ENCODE measurements around the gene SETMAR.

Gene SETMAR

GRCh38 chr3:4343258-4343657 lies 40.1 kb downstream of the SETMAR start:
- Mint-ChIP-seq H3K27me3 (no peaks in the 10 kb centered on the region), H3K4me1 (ENCODE audit: low read depth in 2 of 2) (peaks cover 0 to 5% of the 10 kb centered on the region in 2 donors), H3K4me3 (no peak overlapping the region), H3K27ac (no peak overlapping the region), H3K36me3 (ENCODE audit: insufficient read depth) (no peaks in the 10 kb centered on the region), H3K9me3 (no peaks in the 10 kb centered on the region)
- ATAC-seq (replicated peaks) (no peak), DNase-seq (no peak)

DNA sequence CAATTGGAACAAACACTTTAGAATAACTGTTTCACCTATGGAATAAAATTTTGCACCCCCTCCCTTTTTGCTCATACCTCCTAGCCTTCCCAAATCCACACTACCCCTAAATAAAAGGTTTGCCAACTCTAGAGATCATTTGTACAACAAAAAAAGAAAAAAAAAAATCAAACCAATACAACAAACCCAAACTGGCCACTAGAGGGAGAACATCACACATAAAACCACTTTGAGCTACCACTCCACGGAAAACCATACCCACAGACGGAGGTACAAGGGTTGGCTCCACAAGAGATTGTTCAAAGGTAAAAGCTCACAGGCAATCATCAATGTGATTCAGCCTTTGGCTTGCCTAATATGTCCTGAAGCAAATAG lies 47.6 kb downstream of the SETMAR start:
- Mint-ChIP-seq H3K27me3 (no peaks in the 10 kb centered on the region), H3K4me1 (ENCODE audit: low read depth in 2 of 2) (peaks cover 12 to 21% of the 10 kb centered on the region in 2 donors), H3K4me3 (peak overlapping the region; percentile 75 to 86), H3K27ac (peak overlapping the region; percentile 30 to 98), H3K36me3 (ENCODE audit: insufficient read depth) (peaks cover 9% of the 10 kb centered on the region), H3K9me3 (no peaks in the 10 kb centered on the region)
- peak; percentile 84 for ATAC-seq (replicated peaks)
- DNase-seq, result peak; percentile 51 to 61 (median 52)

GRCh38 chr3:4351164-4351855 lies 48.1 kb downstream of the SETMAR start:
- H3K36me3 Mint-ChIP-seq (ENCODE audit: insufficient read depth), result peaks cover 9% of the 10 kb centered on the region
- ATAC-seq (replicated peaks) (peak; percentile 78), DNase-seq (peak; percentile 6 to 39 (median 16))
- peak overlapping the region; percentile 30 to 98 for H3K27ac Mint-ChIP-seq
- peak overlapping the region; percentile 75 to 86 for H3K4me3 Mint-ChIP-seq
- H3K27me3 Mint-ChIP-seq, result no peaks in the 10 kb centered on the region
- H3K4me1 Mint-ChIP-seq (ENCODE audit: low read depth in 2 of 2), result peaks cover 12 to 20% of the 10 kb centered on the region in 2 donors
- no peaks in the 10 kb centered on the region for H3K9me3 Mint-ChIP-seq

DNA sequence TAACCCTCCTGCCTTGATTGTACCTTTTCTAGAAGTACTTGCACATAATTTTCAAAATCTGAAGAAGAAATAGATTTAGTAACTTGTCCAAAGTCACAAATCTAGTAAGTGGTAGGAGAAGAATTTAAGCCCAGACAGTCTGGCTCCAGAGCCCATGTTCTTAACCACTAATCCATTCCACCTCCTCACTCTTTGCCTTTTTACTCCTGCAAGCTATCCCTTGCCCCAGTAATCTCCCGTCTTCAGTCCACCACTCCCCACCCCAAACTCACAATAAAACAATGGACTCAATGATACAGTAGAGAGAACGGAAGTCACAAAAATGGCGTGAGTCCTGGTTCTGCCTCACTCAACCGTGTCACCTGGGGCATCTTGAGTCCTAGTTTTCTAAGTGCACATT lies 48.7 kb downstream of the SETMAR start:
- no peak for DNase-seq
- H3K36me3 Mint-ChIP-seq (ENCODE audit: insufficient read depth), result peaks cover 9% of the 10 kb centered on the region
- no peak for ATAC-seq (replicated peaks)
- peak overlapping the region; percentile 30 to 98 for H3K27ac Mint-ChIP-seq
- H3K27me3 Mint-ChIP-seq, result no peaks in the 10 kb centered on the region
- H3K9me3 Mint-ChIP-seq, result no peaks in the 10 kb centered on the region
- peak overlapping the region; percentile 75 to 86 for H3K4me3 Mint-ChIP-seq
- peaks cover 12 to 17% of the 10 kb centered on the region in 2 donors for H3K4me1 Mint-ChIP-seq (ENCODE audit: low read depth in 2 of 2)

- no peaks in the 10 kb centered on the region for H3K9me3 Mint-ChIP-seq
- DNase-seq (no peak), ATAC-seq (replicated peaks) (no peak)
- H3K36me3 Mint-ChIP-seq (ENCODE audit: insufficient read depth), result peaks cover 8% of the 10 kb centered on the region
- no peak overlapping the region for H3K4me3 Mint-ChIP-seq
- no peaks in the 10 kb centered on the region for H3K27me3 Mint-ChIP-seq
- H3K27ac Mint-ChIP-seq, result peak overlapping the region in 1 of 2 donors; percentile 44
- H3K4me1 Mint-ChIP-seq (ENCODE audit: low read depth in 2 of 2), result peaks cover 11 to 16% of the 10 kb centered on the region in 2 donors
Observed at GRCh38 chr3:4355401-4356219, 52.4 kb downstream of the SETMAR start.

DNA sequence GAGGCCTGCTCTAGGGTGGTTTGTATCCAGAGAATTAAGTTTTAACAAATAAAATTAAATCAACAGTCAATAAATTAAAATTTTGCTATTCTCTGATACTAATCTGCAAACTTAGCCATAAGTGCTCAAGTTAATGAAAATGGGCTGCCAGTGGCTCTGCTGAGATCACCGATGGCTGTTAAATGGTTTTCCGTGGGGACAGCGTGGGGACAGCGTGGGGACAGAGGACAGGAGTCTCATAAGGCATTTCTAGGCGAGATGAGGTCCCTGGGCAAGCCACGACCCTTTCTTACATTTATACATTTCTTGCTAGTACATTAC lies 53.0 kb downstream of the SETMAR start:
- no peaks in the 10 kb centered on the region for H3K27me3 Mint-ChIP-seq
- DNase-seq (no peak), ATAC-seq (replicated peaks) (no peak)
- H3K4me3 Mint-ChIP-seq, result no peak overlapping the region
- H3K36me3 Mint-ChIP-seq (ENCODE audit: insufficient read depth), result peaks cover 5% of the 10 kb centered on the region
- H3K27ac Mint-ChIP-seq, result no peak overlapping the region
- peaks cover 9 to 12% of the 10 kb centered on the region in 2 donors for H3K4me1 Mint-ChIP-seq (ENCODE audit: low read depth in 2 of 2)
- H3K9me3 Mint-ChIP-seq, result no peaks in the 10 kb centered on the region

DNA sequence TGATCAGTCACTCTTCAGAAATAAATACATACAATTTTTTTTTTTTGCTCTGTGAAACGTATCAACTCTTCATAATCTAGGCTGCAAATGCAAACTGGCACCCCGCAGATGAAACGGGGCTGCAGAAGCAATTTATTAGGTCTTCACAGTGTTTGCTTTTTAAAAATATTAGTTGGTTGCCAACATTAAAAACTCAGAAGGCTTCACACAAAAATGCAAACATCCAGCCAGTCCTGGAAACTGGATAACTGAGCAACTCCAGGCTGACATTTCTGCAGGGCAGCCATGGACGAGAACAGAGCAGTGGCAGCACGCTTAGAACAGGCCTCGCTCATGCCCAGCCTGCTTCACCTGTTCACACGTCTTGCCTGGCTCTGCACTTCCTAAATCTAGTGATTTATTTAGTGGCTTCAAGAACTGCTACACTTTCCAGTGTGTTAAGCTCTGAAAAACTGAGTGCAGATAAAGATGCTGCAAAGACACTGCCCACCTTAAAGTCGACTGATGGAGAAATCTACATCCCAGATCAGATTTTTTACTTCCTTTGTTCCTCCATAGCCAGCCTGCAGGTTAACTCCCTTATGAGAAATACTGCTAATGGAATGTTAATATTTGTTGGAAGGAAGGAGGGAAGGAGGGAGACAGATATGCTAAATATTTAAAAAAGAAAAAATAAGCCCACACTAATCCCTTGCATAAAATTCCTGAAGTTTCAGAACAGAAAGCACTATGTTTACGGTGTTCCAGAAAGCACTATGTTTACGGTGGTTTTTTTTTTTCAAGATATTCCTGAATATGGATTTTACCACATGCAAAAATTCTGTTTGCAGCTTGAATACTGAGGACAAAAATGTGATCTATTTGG lies 53.6 kb downstream of the SETMAR start:
- H3K9me3 Mint-ChIP-seq, result no peaks in the 10 kb centered on the region
- H3K27ac Mint-ChIP-seq, result no peak overlapping the region
- H3K36me3 Mint-ChIP-seq (ENCODE audit: insufficient read depth), result peaks cover 4% of the 10 kb centered on the region
- H3K27me3 Mint-ChIP-seq, result no peaks in the 10 kb centered on the region
- no peak for DNase-seq
- no peak for ATAC-seq (replicated peaks)
- H3K4me3 Mint-ChIP-seq, result no peak overlapping the region
- peaks cover 6 to 7% of the 10 kb centered on the region in 2 donors for H3K4me1 Mint-ChIP-seq (ENCODE audit: low read depth in 2 of 2)

DNA sequence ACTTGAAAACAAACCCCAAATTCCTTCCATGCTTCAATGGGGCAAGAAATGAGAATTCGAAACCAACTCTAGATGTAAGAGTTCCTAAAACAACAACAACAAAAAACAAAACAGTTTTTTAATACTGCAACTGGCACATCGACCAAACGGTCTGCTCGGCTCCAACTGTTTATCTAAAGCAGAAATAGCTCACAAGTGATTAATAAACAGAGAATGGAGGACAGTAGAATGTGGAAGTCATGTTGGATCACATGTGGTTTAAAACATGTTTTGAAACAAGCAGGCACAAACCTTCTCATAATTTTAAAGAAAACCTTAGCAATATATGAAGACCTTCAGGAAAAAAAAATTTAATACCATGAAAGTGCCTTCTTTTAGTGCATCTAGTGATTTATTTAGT lies 55.1 kb downstream of the SETMAR start:
- Mint-ChIP-seq H3K27ac (no peak overlapping the region), H3K27me3 (no peaks in the 10 kb centered on the region), H3K36me3 (ENCODE audit: insufficient read depth) (no peaks in the 10 kb centered on the region), H3K9me3 (no peaks in the 10 kb centered on the region), H3K4me1 (ENCODE audit: low read depth in 2 of 2) (no peaks in the 10 kb centered on the region), H3K4me3 (no peak overlapping the region)
- ATAC-seq (replicated peaks) (no peak), DNase-seq (no peak)

DNA sequence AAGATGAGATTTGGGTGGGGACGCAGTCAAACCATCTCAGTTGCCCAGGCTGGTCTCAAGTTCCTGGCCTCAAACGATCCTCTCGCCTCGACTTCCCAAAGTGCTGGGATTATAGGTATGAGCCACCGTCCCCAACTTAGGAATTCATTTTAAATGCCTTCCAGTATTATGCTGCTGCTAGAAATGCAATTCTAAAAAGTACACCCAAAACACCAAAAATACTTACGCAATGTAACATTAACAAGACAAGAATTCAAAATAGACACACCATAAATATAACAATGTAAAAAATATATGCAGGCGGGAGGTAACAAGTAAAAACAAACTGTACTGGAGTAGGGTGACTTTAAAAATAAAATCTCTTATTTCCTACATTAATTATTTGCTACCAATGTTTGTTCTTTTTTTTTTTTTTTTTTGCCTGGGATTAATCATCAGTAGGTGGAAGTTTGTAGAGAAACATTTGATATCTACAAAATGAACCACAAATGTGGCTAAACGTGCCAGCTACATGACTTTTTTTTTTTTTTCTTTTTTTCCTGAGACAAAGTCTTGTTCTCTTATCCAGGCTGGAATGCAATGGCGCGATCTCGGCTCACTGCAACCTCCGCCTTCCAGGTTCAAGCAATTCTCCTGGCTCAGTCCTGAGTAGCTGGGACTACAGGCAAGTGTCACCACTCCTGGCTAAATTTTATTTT lies 56.8 kb downstream of the SETMAR start:
- H3K4me1 Mint-ChIP-seq (ENCODE audit: low read depth in 2 of 2), result no peaks in the 10 kb centered on the region
- DNase-seq, result no peak
- no peak for ATAC-seq (replicated peaks)
- no peak overlapping the region for H3K4me3 Mint-ChIP-seq
- no peaks in the 10 kb centered on the region for H3K27me3 Mint-ChIP-seq
- no peaks in the 10 kb centered on the region for H3K9me3 Mint-ChIP-seq
- peak overlapping the region in 1 of 2 donors; percentile 26 for H3K27ac Mint-ChIP-seq
- H3K36me3 Mint-ChIP-seq (ENCODE audit: insufficient read depth), result no peaks in the 10 kb centered on the region

- no peak for ATAC-seq (replicated peaks)
- Mint-ChIP-seq H3K4me3 (no peak overlapping the region), H3K27me3 (no peaks in the 10 kb centered on the region), H3K4me1 (ENCODE audit: low read depth in 2 of 2) (no peaks in the 10 kb centered on the region), H3K27ac (no peak overlapping the region), H3K9me3 (no peaks in the 10 kb centered on the region), H3K36me3 (ENCODE audit: insufficient read depth) (no peaks in the 10 kb centered on the region)
- no peak for DNase-seq
Observed at GRCh38 chr3:4360817-4361216, 57.6 kb downstream of the SETMAR start.

DNA sequence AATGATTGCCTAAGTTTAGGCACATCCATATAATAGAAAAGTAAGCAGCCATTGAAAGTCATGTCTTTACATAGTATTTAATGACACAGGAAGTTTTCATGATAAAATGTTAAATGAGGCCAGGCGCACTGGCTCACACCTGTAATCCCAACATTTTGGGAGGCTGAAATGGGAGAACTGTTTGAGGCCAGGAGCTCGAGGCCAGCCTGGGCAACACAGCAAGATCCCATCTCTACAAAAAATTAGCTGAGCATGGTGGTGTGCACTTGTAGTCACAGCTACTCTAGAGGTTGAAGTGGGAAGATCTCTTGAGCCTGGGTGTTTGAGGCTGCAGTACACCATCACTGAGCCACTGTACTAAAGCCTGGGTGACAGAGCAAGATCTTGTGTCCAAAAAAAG lies 59.4 kb downstream of the SETMAR start:
- ATAC-seq (replicated peaks), result no peak
- Mint-ChIP-seq H3K9me3 (no peaks in the 10 kb centered on the region), H3K4me1 (ENCODE audit: low read depth in 2 of 2) (no peaks in the 10 kb centered on the region), H3K4me3 (no peak overlapping the region), H3K27ac (peak overlapping the region in 1 of 2 donors; percentile 8), H3K36me3 (ENCODE audit: insufficient read depth) (no peaks in the 10 kb centered on the region), H3K27me3 (no peaks in the 10 kb centered on the region)
- no peak for DNase-seq

All from effector memory CD8-positive, alpha-beta T cell (primary cell).